Thyroid gland (tissue), 4 donors: ENCODE results near the gene DNER.

Experiments used
- POLR2A ChIP-seq, 2 donors: fragments of 450-650 bp; IDR thresholded peaks; one replicate each; pipeline ENCODE4 v1.6.1; 2017; ENCODE audit warnings: antibody characterized with exemption in 2 of 2, mild to moderate bottlenecking in 2 of 2, moderate library complexity in 1 of 2
- TF ChIP-seq, protein P1 (sequence below), 6 experiments: fragments of 200-600 bp in 3 of 6; fragments of 450-650 bp in 3 of 6; sonication (generic) in 3 of 6; IDR thresholded peaks; one replicate each; pipeline ENCODE4 v1.5.1; 2016 to 2019; ENCODE audit warnings: antibody characterized with exemption in 6 of 6, mild to moderate bottlenecking in 2 of 6, inconsistent platforms in 1 of 6, moderate library complexity in 1 of 6

- TF ChIP-seq, protein P1, sequence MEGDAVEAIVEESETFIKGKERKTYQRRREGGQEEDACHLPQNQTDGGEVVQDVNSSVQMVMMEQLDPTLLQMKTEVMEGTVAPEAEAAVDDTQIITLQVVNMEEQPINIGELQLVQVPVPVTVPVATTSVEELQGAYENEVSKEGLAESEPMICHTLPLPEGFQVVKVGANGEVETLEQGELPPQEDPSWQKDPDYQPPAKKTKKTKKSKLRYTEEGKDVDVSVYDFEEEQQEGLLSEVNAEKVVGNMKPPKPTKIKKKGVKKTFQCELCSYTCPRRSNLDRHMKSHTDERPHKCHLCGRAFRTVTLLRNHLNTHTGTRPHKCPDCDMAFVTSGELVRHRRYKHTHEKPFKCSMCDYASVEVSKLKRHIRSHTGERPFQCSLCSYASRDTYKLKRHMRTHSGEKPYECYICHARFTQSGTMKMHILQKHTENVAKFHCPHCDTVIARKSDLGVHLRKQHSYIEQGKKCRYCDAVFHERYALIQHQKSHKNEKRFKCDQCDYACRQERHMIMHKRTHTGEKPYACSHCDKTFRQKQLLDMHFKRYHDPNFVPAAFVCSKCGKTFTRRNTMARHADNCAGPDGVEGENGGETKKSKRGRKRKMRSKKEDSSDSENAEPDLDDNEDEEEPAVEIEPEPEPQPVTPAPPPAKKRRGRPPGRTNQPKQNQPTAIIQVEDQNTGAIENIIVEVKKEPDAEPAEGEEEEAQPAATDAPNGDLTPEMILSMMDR (IDR thresholded peaks at IDR 0.05): no peak
- no peak for TF ChIP-seq POLR2A (IDR thresholded peaks at IDR 0.05)
Observed at GRCh38 chr2:229654437-229654836, 59.9 kb downstream of the DNER start.
